ENCODE data around the gene CTNNA3.

The CTNNA3 gene

DNA sequence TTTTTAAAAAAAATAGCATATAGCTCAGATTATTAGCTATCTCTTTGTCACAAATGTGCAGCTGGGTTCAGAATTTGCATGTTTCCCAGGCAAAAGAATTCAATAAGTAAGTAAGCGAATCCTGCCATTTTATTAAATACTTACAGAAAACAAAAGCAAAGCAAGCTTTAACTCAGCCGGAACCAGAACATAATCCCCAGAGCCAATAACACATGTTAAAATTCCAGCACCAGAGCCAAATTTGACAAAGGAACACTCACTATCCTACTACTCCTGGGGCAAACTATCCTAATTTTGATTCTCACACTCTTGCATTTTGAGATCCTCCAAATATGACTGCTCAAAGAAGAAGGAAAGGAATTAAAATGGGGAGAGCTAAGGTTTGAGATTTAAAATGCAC, 737.5 kb downstream of the CTNNA3 start:
- H3F3A ChIP-seq (ENCODE audit: low read depth): no peaks in the 10 kb centered on the region
- H3K9ac ChIP-seq (ENCODE audit: low read depth, low read length, poor library complexity, severe bottlenecking): no peak overlapping the region
- H3K4me3 ChIP-seq (ENCODE audit: low read length, poor library complexity, severe bottlenecking): no peak overlapping the region
- no peaks in the 10 kb centered on the region for H3K4me1 ChIP-seq (ENCODE audit: insufficient read depth, low read length, poor library complexity, severe bottlenecking)
- H3K36me3 ChIP-seq (ENCODE audit: insufficient read depth, low read length): no peaks in the 10 kb centered on the region
- no peaks in the 10 kb centered on the region for H3K79me2 ChIP-seq (ENCODE audit: insufficient read depth, low read length)
- no peaks in the 10 kb centered on the region for H3K9me2 ChIP-seq (replicated peaks; ENCODE audit: low read depth, low read length)
- H3K4me2 ChIP-seq (ENCODE audit: low read depth, low read length, poor library complexity, severe bottlenecking): no peak overlapping the region
- no peaks in the 10 kb centered on the region for H3K27me3 ChIP-seq (ENCODE audit: insufficient read depth, low read length, poor library complexity, severe bottlenecking)
- no peaks in the 10 kb centered on the region for H4K20me1 ChIP-seq (ENCODE audit: insufficient read depth, low read length, poor library complexity, severe bottlenecking)
- TF ChIP-seq EZH2phosphoT487 (IDR thresholded peaks at IDR 0.05; ENCODE audit: borderline replicate concordance): no peak
- TF ChIP-seq, protein P1, sequence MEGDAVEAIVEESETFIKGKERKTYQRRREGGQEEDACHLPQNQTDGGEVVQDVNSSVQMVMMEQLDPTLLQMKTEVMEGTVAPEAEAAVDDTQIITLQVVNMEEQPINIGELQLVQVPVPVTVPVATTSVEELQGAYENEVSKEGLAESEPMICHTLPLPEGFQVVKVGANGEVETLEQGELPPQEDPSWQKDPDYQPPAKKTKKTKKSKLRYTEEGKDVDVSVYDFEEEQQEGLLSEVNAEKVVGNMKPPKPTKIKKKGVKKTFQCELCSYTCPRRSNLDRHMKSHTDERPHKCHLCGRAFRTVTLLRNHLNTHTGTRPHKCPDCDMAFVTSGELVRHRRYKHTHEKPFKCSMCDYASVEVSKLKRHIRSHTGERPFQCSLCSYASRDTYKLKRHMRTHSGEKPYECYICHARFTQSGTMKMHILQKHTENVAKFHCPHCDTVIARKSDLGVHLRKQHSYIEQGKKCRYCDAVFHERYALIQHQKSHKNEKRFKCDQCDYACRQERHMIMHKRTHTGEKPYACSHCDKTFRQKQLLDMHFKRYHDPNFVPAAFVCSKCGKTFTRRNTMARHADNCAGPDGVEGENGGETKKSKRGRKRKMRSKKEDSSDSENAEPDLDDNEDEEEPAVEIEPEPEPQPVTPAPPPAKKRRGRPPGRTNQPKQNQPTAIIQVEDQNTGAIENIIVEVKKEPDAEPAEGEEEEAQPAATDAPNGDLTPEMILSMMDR (conservative IDR thresholded peaks at IDR 0.05; ENCODE audit: low read length): no peak
- H2AFZ ChIP-seq (ENCODE audit: low read length): no peak overlapping the region
- no peaks in the 10 kb centered on the region for H3K9me3 ChIP-seq (ENCODE audit: insufficient read depth, low read depth, low read length)

DNA sequence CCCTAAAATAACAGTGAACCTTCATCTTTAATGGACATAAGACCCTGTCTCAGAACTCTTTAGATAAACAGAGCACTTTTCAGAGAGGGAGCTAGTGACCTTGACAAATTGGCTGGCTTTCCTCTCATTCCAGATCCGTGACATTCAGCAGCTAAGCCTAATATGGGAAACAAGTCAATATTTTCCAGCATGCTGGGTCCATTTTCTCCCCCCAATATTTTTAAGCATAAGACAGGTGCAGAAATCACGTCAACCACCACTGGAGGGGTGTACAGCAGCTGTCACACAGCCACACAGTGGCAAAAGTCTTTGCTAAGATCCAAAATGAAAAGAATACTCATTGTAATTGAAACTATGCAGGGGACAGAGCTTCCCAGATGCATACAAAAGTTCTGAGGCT, 744.1 kb downstream of the CTNNA3 start:
- H3K4me2 ChIP-seq (ENCODE audit: low read depth, low read length, poor library complexity, severe bottlenecking): no peak overlapping the region
- H3K4me3 ChIP-seq (ENCODE audit: low read length, poor library complexity, severe bottlenecking): no peak overlapping the region
- H3K9me2 ChIP-seq (replicated peaks; ENCODE audit: low read depth, low read length): no peaks in the 10 kb centered on the region
- H4K20me1 ChIP-seq (ENCODE audit: insufficient read depth, low read length, poor library complexity, severe bottlenecking): no peaks in the 10 kb centered on the region
- no peaks in the 10 kb centered on the region for H3K9me3 ChIP-seq (ENCODE audit: insufficient read depth, low read depth, low read length)
- no peaks in the 10 kb centered on the region for H3K36me3 ChIP-seq (ENCODE audit: insufficient read depth, low read length)
- no peak for TF ChIP-seq EZH2phosphoT487 (IDR thresholded peaks at IDR 0.05; ENCODE audit: borderline replicate concordance)
- TF ChIP-seq, protein P1 (conservative IDR thresholded peaks at IDR 0.05; ENCODE audit: low read length): no peak
- no peaks in the 10 kb centered on the region for H3K27me3 ChIP-seq (ENCODE audit: insufficient read depth, low read length, poor library complexity, severe bottlenecking)
- H2AFZ ChIP-seq (ENCODE audit: low read length): no peak overlapping the region
- no peaks in the 10 kb centered on the region for H3K79me2 ChIP-seq (ENCODE audit: insufficient read depth, low read length)
- no peak overlapping the region for H3K9ac ChIP-seq (ENCODE audit: low read depth, low read length, poor library complexity, severe bottlenecking)
- no peaks in the 10 kb centered on the region for H3K4me1 ChIP-seq (ENCODE audit: insufficient read depth, low read length, poor library complexity, severe bottlenecking)
- no peaks in the 10 kb centered on the region for H3F3A ChIP-seq (ENCODE audit: low read depth)

DNA sequence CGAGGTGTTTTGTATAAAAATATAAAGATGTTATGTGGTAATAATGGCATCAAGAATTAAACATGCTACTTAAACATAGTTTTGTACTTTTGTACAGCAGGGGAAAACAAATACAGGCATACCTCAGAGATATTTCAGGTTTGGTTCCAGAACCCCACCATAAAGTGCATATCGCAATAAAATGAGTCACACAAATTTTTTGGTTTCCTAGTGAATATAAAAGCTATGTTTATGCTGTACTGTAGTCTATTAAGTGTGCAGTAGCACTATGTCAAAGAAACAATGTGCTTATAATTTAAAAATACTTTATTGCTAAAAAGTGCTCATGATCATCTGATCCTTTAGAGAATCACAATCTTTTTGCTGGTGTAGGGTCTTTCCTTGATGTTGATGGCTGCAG, 752.4 kb downstream of the CTNNA3 start:
- no peaks in the 10 kb centered on the region for H3K36me3 ChIP-seq (ENCODE audit: insufficient read depth, low read length)
- H3K27me3 ChIP-seq (ENCODE audit: insufficient read depth, low read length, poor library complexity, severe bottlenecking): no peaks in the 10 kb centered on the region
- no peaks in the 10 kb centered on the region for H4K20me1 ChIP-seq (ENCODE audit: insufficient read depth, low read length, poor library complexity, severe bottlenecking)
- H3F3A ChIP-seq (ENCODE audit: low read depth): no peaks in the 10 kb centered on the region
- H3K4me2 ChIP-seq (ENCODE audit: low read depth, low read length, poor library complexity, severe bottlenecking): no peak overlapping the region
- H3K9ac ChIP-seq (ENCODE audit: low read depth, low read length, poor library complexity, severe bottlenecking): no peak overlapping the region
- no peak for TF ChIP-seq EZH2phosphoT487 (IDR thresholded peaks at IDR 0.05; ENCODE audit: borderline replicate concordance)
- TF ChIP-seq, protein P1 (conservative IDR thresholded peaks at IDR 0.05; ENCODE audit: low read length): no peak
- no peaks in the 10 kb centered on the region for H3K79me2 ChIP-seq (ENCODE audit: insufficient read depth, low read length)
- no peak overlapping the region for H3K4me3 ChIP-seq (ENCODE audit: low read length, poor library complexity, severe bottlenecking)
- H3K9me2 ChIP-seq (replicated peaks; ENCODE audit: low read depth, low read length): no peaks in the 10 kb centered on the region
- no peaks in the 10 kb centered on the region for H3K4me1 ChIP-seq (ENCODE audit: insufficient read depth, low read length, poor library complexity, severe bottlenecking)
- no peaks in the 10 kb centered on the region for H3K9me3 ChIP-seq (ENCODE audit: insufficient read depth, low read depth, low read length)
- H2AFZ ChIP-seq (ENCODE audit: low read length): no peak overlapping the region
